HFFc6 (cell line): ENCODE data around the gene FER1L5. TPM values are rescaled to one million over a fixed set of nuclear protein-coding genes. Genes with fewer than 3 reads are reported as not detected.

ENCODE experiments used
- DNase-seq: peaks from one replicate; pipeline ENCODE4 v3.0.0-alpha.2; 2018
- H3K27ac Mint-ChIP-seq: 2 replicates; pipeline ENCODE4 v1.8.0; 2020; ENCODE audit warnings: mild to moderate bottlenecking, mixed read lengths
- H3K27me3 Mint-ChIP-seq: 2 replicates; pipeline ENCODE4 v1.8.0; 2021; ENCODE audit warnings: mild to moderate bottlenecking, moderate library complexity, mixed read lengths; ENCODE audit not compliant: insufficient read depth
- H3K36me3 Mint-ChIP-seq: 2 replicates; pipeline ENCODE4 v1.8.0; 2021; ENCODE audit warnings: low read depth, mixed read lengths
- H3K4me1 Mint-ChIP-seq: 2 replicates; pipeline ENCODE4 v1.8.0; 2020; ENCODE audit warnings: low read depth, mixed read lengths
- H3K4me3 Mint-ChIP-seq: 2 replicates; pipeline ENCODE4 v1.8.0; 2020; ENCODE audit warnings: mild to moderate bottlenecking, moderate library complexity, mixed read lengths
- H3K9me3 Mint-ChIP-seq: 2 replicates; pipeline ENCODE4 v1.8.0; 2020; ENCODE audit warnings: mild to moderate bottlenecking, mixed read lengths
- total RNA-seq, 6 experiments: library from RNA; stranded (reverse); fragmentation: NEBNext Ultra II Directional; extraction: Animal tissue kit (Norgen Biotek cat#: 25700); gene quantifications; 2 replicates in 1 of 6; 3 replicates in 5 of 6; pipeline ENCODE4 v1.2.3, GENCODE V29; 2021
- TF ChIP-seq, protein P1 (sequence below): fragments of 200-600 bp; sonication (generic); IDR thresholded peaks from 2 replicates; pipeline ENCODE4 v1.5.0; 2021; ENCODE audit warnings: antibody characterized with exemption, mild to moderate bottlenecking

FER1L5 gene
- total RNA-seq, 6 experiments from 2014 or later, result not detected

GRCh38 chr2:96683972-96684820 is 41.6 kb downstream of the FER1L5 start:
- Mint-ChIP-seq H3K4me1 (peaks cover 5% of the 10 kb centered on the region; the same call in 1 of the 2 replicates), H3K9me3 (no peaks in the 10 kb centered on the region), H3K27ac (no peak overlapping the region), H3K36me3 (no peaks in the 10 kb centered on the region), H3K4me3 (no peak overlapping the region), H3K27me3 (peaks cover 16% of the 10 kb centered on the region)
- DNase-seq, result no peak
- TF ChIP-seq, protein P1, sequence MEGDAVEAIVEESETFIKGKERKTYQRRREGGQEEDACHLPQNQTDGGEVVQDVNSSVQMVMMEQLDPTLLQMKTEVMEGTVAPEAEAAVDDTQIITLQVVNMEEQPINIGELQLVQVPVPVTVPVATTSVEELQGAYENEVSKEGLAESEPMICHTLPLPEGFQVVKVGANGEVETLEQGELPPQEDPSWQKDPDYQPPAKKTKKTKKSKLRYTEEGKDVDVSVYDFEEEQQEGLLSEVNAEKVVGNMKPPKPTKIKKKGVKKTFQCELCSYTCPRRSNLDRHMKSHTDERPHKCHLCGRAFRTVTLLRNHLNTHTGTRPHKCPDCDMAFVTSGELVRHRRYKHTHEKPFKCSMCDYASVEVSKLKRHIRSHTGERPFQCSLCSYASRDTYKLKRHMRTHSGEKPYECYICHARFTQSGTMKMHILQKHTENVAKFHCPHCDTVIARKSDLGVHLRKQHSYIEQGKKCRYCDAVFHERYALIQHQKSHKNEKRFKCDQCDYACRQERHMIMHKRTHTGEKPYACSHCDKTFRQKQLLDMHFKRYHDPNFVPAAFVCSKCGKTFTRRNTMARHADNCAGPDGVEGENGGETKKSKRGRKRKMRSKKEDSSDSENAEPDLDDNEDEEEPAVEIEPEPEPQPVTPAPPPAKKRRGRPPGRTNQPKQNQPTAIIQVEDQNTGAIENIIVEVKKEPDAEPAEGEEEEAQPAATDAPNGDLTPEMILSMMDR, result no peak

DNA sequence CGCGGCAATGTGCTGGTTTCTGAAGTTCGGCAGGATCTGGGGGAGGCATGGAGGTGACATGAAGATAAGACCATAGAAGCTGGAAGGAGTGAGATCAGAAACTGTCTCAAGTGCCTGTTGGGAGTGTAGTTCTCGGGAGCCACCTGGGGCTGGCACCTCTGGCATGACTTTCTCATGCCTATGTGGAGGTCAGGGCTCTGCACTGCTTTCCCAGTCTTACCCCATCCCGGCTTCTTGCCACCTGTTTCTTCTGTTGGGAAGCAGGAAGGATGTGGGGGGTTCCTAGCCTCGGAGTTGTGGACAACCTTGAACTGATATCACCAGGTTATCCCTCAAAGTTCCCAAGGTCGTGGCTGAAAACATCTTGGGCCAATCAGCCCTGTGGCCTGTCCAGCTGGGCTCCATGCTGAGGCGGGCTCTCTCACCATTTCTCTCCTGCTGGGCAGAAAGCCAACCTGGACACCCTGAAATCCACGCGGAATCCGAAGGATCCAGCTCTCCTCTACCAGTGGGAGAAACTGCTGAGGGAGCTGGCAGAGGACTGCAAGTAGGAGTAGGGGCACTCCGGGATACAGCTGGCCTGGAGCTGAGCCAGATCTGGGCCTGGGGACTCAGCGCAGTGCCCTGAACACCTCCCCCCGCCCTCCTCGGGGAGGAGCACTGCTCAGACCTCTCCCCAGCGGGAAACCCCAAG is 42.5 kb downstream of the FER1L5 start:
- Mint-ChIP-seq H3K4me1 (peaks cover 5% of the 10 kb centered on the region; the same call in 1 of the 2 replicates), H3K36me3 (no peaks in the 10 kb centered on the region), H3K9me3 (no peaks in the 10 kb centered on the region), H3K27ac (no peak overlapping the region), H3K27me3 (peaks cover 10% of the 10 kb centered on the region), H3K4me3 (no peak overlapping the region)
- TF ChIP-seq, protein P1, result no peak
- no peak for DNase-seq

DNA sequence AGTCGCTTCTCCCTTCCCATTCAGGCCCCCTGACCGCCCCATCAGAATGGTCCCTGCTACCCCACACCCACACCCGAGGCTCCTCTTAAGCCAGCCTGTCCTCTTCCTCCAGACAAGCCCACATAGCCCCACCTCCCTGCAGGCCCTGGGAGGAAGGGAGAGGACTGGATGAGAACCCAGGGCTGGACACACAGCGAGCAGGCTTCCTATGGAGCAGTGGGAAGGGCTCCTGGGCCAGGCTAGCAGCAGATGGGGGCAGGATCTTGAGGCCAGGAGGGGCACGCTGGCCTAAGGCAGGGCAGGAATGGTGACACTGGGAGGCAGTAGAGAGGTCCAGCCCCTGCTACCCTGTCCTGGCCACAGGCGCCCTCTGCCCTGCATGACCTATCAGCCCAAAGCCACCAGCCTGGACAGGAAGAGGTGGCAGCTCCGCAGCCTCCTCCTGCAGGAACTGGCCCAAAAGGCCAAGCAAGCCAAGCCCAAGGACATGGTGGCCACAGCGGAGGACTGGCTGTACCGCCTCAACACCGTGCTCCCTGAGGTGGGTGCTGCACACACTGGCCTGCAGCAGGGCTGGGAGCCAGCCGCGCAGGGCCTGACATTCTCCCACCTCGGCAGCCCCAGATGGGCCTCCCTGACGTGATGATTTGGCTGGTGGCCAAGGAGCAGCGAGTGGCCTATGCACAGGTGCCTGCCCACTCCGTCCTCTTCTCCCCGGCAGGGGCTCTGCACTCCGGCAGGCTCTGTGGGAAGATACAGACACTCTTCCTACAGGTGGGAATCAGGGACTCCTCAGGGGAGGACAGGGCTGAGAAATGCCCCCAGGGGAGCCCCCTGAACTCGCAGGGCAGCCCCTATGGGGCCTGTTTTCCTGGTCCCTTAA is 43.3 kb downstream of the FER1L5 start:
- no peak overlapping the region for H3K27ac Mint-ChIP-seq
- H3K4me1 Mint-ChIP-seq, result peaks cover 5% of the 10 kb centered on the region; the same call in 1 of the 2 replicates
- no peaks in the 10 kb centered on the region for H3K9me3 Mint-ChIP-seq
- H3K4me3 Mint-ChIP-seq, result no peak overlapping the region
- TF ChIP-seq, protein P1, result no peak
- H3K27me3 Mint-ChIP-seq, result peaks cover 5% of the 10 kb centered on the region
- DNase-seq, result no peak
- no peaks in the 10 kb centered on the region for H3K36me3 Mint-ChIP-seq

DNA sequence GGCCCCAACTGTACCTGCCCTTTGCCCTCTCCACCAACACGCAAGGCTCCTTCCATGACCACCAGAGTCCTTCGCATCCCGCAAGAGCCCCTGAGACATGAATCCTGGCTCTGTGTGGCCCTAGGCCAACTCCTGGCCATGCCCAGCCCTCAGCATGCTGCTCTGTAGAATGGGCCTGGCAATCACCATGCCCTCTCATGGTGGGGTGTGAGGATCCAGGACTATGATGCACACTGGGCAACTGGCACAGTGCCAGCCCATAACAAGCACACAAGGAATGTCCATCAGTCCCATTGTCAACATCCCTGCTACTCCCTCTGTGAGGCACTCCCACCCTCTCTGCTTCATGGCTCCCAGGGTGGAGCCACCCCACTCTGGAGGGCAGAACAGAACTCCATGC is 44.7 kb downstream of the FER1L5 start:
- Mint-ChIP-seq H3K4me1 (peaks cover 5% of the 10 kb centered on the region; the same call in 1 of the 2 replicates), H3K9me3 (no peaks in the 10 kb centered on the region), H3K4me3 (no peak overlapping the region), H3K27ac (no peak overlapping the region), H3K36me3 (no peaks in the 10 kb centered on the region), H3K27me3 (peaks cover 5% of the 10 kb centered on the region)
- TF ChIP-seq, protein P1, result no peak
- DNase-seq, result no peak
